Forelimb muscle (tissue), 1 donor: ENCODE data around the gene SYCP2L. TPM values are rescaled to one million over a fixed set of nuclear protein-coding genes. Genes with fewer than 3 reads are reported as not detected.
"Not testable (repeated sequence)": the region's sequence is repeated elsewhere in the genome, so short reads cannot be mapped to it uniquely, and the experiment has no call there.

ENCODE experiments used
- DNase-seq: peaks from one replicate; pipeline ENCODE4 v3.0.0-alpha.2; 2013; ENCODE audit warnings: low read depth
- polyA plus RNA-seq: library from polyadenylated mRNA; unstranded; fragments of 120-200 nt; gene quantifications from one replicate; pipeline ENCODE4 v1.2.1, GENCODE V29; 2013; ENCODE audit not compliant: insufficient read length

Gene SYCP2L
- polyA plus RNA-seq, 1 donor = 1.3 TPM

DNA sequence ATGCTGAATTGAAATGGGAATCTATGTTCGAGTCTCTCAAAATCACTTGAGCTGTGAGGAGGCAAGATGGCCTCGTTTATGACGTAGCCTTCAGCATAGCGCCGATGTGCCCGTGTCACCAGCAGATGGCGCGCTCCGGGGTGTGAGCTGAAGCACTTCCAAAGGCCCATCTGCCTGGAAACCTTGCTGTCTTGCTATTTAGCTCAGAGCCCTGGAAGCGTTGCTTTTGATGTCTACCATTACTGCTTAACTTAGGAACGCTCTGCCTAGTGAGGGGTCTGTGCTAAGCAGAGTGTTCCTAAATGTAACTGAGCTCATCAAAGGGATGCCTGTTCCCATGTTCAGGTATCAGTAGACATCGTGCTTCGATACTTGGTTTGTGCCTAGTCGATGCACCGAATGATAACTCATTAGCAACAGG, 67.7 kb downstream of the SYCP2L start:
- no peak for DNase-seq

- no peak for DNase-seq
Observed at GRCh38 chr6:10956776-10957175, 69.9 kb downstream of the SYCP2L start.

DNA sequence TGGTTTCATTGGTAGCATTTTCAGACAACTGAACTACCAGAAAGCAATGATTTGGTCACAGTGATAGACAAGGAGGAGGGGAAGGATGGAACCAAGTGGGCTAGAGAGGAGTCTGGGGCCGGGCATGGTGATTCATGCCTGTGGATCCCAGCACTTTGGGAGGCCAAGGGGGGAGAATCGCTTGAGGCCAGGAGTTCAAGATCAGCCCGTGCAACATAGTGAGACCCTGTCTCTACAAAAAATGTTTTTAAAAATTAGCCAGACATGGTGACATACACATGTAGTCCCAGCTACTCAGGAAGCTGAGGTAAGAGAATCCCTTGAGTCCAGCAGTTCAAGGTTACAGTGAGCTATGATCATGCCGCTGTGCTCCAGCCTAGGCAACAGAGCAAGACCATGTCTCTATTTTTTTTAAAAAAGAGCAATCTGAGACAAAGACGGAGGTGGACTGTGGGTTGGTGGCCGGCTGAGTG, 70.6 kb downstream of the SYCP2L start:
- DNase-seq = no peak

DNA sequence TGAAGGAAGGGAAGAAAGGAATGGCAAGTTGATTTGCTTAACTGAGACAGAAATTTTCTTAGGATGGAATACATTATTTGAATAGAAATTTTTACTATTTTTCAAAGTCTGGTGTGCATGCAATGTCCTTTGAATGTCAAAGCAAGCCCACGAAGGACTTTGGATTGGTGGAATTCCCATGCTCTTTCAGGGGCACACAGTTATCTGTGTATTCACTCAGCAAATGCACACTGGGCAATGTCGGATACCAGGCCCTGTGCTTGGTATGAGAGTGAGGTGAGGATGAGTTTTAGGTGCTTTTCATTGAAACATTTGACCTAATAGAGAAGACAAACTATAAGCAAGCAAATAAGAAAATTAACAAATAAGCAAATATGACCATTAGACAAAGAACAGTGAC, 73.3 kb downstream of the SYCP2L start:
- DNase-seq = no peak

DNA sequence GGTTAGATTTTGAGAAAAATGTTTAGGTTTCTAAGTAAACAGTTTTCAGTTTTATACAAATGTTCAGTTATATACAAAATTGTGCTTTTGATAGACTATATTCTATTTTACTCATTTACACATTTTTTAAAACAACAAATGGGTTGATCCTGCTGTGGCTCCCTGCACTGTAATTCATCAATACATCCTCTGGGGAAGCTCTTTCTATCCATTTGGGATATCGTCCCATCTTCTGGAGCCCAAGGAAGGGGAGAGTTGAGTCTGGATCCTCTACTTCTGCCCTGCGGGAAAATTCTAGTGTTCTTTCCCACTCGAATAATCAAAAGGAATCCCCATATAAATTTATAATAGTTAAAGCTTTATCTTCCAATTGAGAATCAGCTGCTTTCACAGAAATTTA, 75.0 kb downstream of the SYCP2L start:
- no peak for DNase-seq

DNA sequence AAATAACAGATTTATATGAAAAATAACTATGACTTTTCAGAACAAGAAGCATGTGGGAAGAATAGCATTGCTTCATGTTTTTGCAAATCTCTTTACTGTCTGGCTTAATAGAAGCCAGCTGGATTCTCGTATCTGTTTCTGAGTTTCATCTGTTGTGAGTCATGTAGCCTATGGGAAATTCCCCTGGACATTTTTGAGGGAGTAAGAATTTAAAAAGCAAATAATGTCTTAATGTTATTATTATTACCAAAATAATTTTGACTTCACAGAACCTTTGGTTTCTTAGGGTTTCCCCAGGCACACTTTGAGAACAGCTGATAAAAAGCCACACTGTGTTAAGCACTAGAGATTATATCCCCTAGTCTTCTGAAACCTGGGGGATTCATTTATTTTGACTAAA, 75.8 kb downstream of the SYCP2L start:
- DNase-seq = peak; percentile 29

- DNase-seq = no peak
Observed at GRCh38 chr6:10963113-10963512, 76.3 kb downstream of the SYCP2L start.

GRCh38 chr6:10964684-10965083, 77.8 kb downstream of the SYCP2L start:
- no peak for DNase-seq

DNA sequence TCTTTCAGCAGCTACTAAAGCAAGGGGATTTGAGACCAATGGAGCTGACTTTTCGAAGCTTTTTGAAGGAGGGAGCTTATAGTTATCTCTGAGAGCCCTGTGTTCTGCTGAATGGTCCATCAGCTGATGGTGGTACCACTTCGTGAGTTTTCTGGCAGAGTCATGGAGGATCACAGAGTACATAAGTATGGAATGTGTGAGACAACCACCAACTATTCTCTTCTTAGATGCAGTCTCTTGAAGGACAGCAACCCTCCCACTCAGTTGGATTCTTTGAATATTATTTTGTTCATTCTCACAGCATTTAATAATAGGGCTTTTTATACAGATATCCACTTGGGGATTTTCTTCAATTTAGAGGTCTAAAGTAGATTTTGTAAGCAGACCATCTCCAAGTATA, 81.9 kb downstream of the SYCP2L start:
- DNase-seq = no peak

- DNase-seq = no peak
Observed at GRCh38 chr6:10970731-10971130, 83.9 kb downstream of the SYCP2L start.

DNA sequence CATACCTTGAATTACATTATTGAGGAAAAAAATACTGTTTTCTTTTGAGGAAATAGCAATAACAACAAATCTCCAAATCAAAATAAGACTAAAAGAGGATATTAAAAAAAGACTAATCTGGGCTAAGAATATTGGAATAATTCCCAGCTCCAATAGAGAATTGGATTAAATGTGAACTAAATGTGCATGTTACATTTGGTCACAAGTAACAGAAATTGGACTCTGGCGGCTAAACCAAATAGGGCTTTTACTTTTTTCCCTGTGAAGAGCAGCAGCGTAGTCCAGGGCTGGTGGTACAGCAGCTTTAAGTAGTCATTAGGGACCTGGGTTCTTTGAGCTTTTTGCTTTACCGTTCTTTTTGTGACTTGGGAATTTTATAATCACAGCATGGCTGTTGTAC, 85.3 kb downstream of the SYCP2L start:
- DNase-seq = no peak

GRCh38 chr6:10976571-10976970, 89.7 kb downstream of the SYCP2L start:
- DNase-seq = no peak

DNA sequence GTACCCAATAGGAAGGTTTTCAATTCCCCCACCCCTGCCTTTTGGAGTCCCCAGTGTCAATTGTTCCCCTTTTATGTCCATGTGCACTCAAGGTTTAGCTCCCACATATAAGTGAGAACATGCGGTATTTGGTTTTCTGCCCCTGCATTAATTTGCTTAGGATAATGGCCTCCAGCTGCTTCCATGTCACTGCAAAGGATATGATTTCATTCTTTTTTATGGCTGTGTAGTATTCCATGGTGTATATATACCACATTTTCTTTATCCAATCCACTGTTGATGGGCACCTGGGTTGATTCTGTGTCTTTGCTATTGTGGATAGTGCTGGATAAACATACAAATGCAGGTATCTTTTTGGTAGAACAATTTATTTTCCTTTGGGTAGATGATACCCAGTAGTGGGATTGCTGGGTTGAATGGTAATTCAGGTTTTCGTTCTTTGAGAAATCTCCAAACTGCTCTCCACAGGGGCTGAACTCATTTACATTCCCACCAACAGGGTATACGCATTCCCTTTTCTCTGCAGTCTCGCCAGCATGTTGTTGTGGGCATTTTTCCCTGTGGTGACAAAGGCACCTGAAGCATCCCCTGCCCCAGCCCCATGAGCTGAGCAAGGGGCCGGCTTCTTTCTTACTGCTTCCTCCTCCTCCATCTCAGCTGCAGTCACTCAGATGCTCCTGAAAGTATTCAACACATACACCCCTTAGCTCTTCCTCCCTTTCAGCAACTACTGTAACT, 90.5 kb downstream of the SYCP2L start:
- no peak for DNase-seq

- DNase-seq = no peak
Observed at GRCh38 chr6:10979603-10980002, 92.8 kb downstream of the SYCP2L start.

DNA sequence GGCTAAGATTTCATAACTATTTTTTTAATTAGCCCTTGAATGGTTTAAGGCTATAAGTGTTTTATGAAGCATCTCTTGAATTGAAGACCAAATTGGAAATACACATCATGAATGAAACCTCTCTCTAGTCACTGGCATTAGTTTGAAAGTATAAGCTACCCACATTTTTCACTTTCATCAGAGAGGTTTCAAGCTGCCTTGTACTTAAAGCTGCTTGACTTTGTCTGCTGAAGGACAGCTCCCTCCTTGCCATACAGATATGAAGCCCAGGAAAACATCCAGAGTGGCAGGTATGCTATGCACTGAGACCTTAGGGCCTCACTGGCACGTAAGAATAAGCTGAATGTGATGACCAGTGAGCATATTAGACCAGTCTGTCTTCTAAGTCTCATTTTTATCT, 94.6 kb downstream of the SYCP2L start:
- no peak for DNase-seq

DNA sequence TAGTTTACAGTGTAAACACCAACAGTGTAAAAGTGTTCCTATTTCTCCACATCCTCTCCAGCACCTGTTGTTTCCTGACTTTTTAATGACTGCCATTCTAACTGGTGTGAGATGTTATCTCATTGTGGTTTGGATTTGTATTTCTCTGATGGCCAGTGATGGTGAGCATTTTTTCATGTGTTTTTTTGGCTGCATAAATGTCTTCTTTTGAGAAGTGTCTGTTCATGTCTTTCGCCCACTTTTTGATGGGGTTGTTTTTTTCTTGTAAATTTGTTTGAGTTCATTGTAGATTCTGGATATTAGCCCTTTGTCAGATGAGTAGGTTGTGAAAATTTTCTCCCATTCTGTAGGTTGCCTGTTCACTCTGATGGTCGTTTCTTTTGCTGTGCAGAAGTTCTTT, 98.1 kb downstream of the SYCP2L start:
- not testable (repeated sequence) for DNase-seq

- DNase-seq = no peak
Observed at GRCh38 chr6:10989587-10989986, 102.7 kb downstream of the SYCP2L start.

DNA sequence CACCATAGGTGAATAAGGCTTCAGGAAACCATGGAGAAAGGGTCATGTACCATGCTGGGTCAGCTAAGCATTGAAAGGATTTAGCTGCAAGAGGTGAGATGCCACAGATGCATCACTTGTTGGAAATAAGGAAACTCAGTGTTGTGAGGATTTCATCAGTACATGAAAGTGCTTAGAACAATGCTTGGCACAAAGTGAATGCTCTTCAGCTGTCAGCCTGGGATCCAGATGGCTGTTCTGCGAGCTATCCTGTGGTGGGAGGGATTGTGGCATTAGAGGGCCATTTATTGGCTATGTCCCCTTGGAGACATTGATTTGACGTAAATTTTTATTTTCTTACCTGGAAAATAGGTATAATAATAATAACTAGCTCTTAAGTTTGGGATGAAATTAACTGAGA, 104.3 kb downstream of the SYCP2L start:
- no peak for DNase-seq

- DNase-seq = no peak
Observed at GRCh38 chr6:10993896-10994295, 107.0 kb downstream of the SYCP2L start.

DNA sequence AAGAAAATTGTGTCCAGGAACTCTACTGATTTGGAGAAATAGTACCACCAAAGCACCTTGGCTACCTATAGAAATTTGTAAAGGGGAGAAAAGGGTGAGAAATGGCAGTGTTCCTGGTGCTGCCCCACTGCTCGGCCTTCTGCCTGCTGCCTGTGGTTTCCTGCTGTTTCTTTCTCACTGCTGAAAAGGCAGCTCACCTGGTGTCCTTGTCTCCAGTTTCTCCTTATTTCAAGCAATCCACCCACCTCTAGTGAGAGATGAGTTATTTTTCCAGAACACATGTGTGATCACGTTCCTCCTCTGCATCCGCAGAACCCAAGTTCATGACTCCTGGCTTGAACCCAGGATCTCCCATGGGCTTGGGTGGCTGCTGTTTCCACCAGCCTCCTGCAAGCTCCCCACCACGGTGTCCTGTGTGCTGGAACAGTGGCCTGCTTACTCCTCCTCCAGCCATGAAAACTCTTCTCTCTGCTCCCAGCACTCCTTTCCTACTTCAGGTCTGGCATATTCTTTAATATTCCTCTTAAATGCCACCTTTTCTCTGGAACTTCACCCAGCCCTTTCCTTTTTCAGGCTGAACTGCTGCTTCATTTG, 108.4 kb downstream of the SYCP2L start:
- DNase-seq = no peak

DNA sequence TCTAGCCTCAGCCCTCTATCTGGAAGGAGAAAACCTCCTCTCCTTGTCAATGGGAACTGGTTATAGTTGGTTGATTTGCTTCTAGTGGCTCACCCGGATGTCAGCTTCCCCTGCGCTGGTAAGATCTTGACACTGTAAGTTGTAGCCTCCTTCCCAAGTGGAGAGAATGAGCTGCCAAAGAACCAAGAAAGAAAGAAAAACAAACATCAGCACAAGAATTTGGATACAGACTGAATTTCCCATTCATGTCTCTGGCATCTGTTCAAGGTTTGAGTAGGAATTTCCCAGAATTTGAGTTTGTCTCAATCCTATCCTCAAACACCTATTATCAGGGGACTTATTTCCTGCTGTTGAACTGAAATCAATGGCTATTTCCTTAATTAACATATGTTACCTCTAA, 113.1 kb downstream of the SYCP2L start:
- DNase-seq = peak; percentile 26

- no peak for DNase-seq
Observed at GRCh38 chr6:11002176-11002575, 115.3 kb downstream of the SYCP2L start.

GRCh38 chr6:11003297-11003696, 116.4 kb downstream of the SYCP2L start:
- not testable (repeated sequence) for DNase-seq

GRCh38 chr6:11006061-11006460, 119.2 kb downstream of the SYCP2L start:
- DNase-seq = no peak
